ENCODE measurements around the gene FRMD4A. TPM values are rescaled to one million over a fixed set of nuclear protein-coding genes. Genes with fewer than 3 reads are reported as not detected.

Gene FRMD4A
- total RNA-seq, 2 donors from 2014 or later, result 55.9 to 81.0 TPM

DNA sequence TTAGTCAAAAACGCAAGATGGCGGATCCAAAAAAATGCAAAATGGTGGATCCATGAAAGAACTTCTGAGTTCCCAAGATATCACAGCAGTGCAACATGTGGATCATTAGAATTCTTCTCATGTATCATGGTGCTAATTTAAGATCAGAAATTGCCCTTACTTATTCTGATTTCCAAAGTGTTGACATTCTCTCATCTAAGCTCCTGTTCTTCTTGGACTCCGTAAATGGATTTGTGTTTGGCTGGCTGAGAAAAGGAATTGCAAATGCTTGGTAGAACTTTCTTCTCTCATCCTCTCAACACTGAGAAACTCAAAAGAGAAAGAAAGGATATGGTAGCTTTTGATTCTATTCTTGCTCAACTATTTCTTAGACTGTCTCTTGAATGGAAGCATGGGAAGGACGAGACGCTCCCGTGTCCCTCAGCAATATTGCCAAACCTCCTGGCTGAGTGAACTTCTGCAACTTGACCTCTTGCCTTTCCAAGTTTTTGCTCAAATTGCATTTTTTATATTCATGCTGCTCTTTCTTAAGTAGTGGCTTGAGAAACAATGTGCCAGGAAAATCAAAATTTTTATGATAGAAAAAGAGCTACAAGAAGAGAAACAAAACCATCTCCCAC, 44.7 kb downstream of the FRMD4A start:
- DNase-seq (ENCODE audit: low spot score) (no peak), ATAC-seq (ENCODE audit: insufficient number of reproducible peaks, low FRiP score, low read depth) (no peak)
- Histone ChIP-seq H3K4me3 (no peak overlapping the region), H3K36me3 (no peaks in the 10 kb centered on the region), H3K27ac (no peak overlapping the region), H3K27me3 (replicated peaks; ENCODE audit: insufficient read depth) (no peaks in the 10 kb centered on the region), H3K4me1 (ENCODE audit: control insufficient read depth in 1 of 2, low read depth in 2 of 2) (no peaks in the 10 kb centered on the region), H3K9me3 (no peaks in the 10 kb centered on the region)
- TF ChIP-seq CTCF (IDR thresholded peaks at IDR 0.05), result no peak

DNA sequence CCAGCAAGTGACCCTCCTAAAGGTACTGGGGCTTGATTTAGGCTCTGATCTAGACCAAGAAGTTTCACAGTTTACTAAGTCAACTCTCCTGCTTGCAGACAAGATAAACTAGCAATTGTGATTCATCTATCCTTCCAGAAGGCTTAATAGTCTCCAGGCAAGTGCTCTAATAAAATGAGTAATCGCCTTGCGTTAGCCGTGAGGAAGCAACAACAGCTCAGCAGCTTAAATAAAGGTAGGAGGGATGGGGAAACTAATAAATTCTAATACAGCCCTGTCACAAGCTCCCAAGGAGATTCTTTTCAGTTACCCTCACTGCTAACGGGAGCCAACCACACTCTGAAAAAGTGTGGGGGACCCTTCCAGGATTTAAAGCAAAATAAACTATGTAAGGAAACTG, 48.4 kb downstream of the FRMD4A start:
- DNase-seq (ENCODE audit: low spot score) (no peak), ATAC-seq (ENCODE audit: insufficient number of reproducible peaks, low FRiP score, low read depth) (no peak)
- no peaks in the 10 kb centered on the region for H3K4me1 ChIP-seq (ENCODE audit: control insufficient read depth in 1 of 2, low read depth in 2 of 2)
- no peak overlapping the region for H3K4me3 ChIP-seq
- no peaks in the 10 kb centered on the region for H3K27me3 ChIP-seq (replicated peaks; ENCODE audit: insufficient read depth)
- no peaks in the 10 kb centered on the region for H3K9me3 ChIP-seq
- H3K36me3 ChIP-seq, result no peaks in the 10 kb centered on the region
- no peak overlapping the region for H3K27ac ChIP-seq
- TF ChIP-seq CTCF (IDR thresholded peaks at IDR 0.05), result no peak

- no peaks in the 10 kb centered on the region for H3K27me3 ChIP-seq (replicated peaks; ENCODE audit: insufficient read depth)
- H3K4me3 ChIP-seq, result no peak overlapping the region
- H3K4me1 ChIP-seq (ENCODE audit: control insufficient read depth in 1 of 2, low read depth in 2 of 2), result no peaks in the 10 kb centered on the region
- ATAC-seq (ENCODE audit: insufficient number of reproducible peaks, low FRiP score, low read depth) (no peak), DNase-seq (ENCODE audit: low spot score) (no peak)
- H3K9me3 ChIP-seq, result no peaks in the 10 kb centered on the region
- H3K36me3 ChIP-seq, result no peaks in the 10 kb centered on the region
- no peak overlapping the region for H3K27ac ChIP-seq
- no peak for TF ChIP-seq CTCF (IDR thresholded peaks at IDR 0.05)
Observed at GRCh38 chr10:14278533-14278932, 52.2 kb downstream of the FRMD4A start.

DNA sequence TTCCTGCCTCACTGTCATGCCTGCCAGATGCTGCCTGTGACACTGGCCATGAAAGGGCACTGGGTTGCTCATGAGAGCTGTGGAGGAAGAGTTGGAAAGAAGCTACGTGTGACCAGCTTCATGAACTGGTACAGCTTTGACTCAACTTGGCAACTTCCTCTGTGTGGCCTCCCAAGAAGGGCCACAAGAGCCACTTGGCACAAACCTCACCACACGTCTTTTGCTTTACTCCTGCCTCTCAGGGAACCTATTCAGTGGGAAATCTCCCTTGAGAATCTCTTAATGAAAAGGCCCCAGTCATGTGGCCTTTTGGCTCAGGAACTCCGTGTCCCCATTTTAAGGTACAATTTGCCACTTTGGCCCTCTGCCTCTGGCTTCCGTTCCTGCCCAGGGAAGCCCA, 54.5 kb downstream of the FRMD4A start:
- DNase-seq (ENCODE audit: low spot score), result no peak
- Histone ChIP-seq H3K4me1 (ENCODE audit: control insufficient read depth in 1 of 2, low read depth in 2 of 2) (no peaks in the 10 kb centered on the region), H3K27ac (no peak overlapping the region), H3K4me3 (no peak overlapping the region), H3K27me3 (replicated peaks; ENCODE audit: insufficient read depth) (no peaks in the 10 kb centered on the region), H3K36me3 (no peaks in the 10 kb centered on the region), H3K9me3 (no peaks in the 10 kb centered on the region)
- TF ChIP-seq CTCF (IDR thresholded peaks at IDR 0.05), result no peak
- no peak for ATAC-seq (ENCODE audit: insufficient number of reproducible peaks, low FRiP score, low read depth)

- no peak overlapping the region for H3K27ac ChIP-seq
- no peak overlapping the region for H3K4me3 ChIP-seq
- TF ChIP-seq CTCF (IDR thresholded peaks at IDR 0.05), result no peak
- H3K27me3 ChIP-seq (replicated peaks; ENCODE audit: insufficient read depth), result no peaks in the 10 kb centered on the region
- H3K36me3 ChIP-seq, result no peaks in the 10 kb centered on the region
- no peak for ATAC-seq (ENCODE audit: insufficient number of reproducible peaks, low FRiP score, low read depth)
- no peaks in the 10 kb centered on the region for H3K4me1 ChIP-seq (ENCODE audit: control insufficient read depth in 1 of 2, low read depth in 2 of 2)
- H3K9me3 ChIP-seq, result no peaks in the 10 kb centered on the region
- no peak for DNase-seq (ENCODE audit: low spot score)
Observed at GRCh38 chr10:14271621-14272020, 59.1 kb downstream of the FRMD4A start.
